ENCODE measurements around the gene FAM229A. TPM values are rescaled to one million over a fixed set of nuclear protein-coding genes. Genes with fewer than 3 reads are reported as not detected.

The FAM229A gene
- total and polyA plus RNA-seq, 2 of the 8 experiments (the other 6 are each of a cell fraction or from before 2014, with no cell fraction given) = 4.1 to 4.2 TPM

DNA sequence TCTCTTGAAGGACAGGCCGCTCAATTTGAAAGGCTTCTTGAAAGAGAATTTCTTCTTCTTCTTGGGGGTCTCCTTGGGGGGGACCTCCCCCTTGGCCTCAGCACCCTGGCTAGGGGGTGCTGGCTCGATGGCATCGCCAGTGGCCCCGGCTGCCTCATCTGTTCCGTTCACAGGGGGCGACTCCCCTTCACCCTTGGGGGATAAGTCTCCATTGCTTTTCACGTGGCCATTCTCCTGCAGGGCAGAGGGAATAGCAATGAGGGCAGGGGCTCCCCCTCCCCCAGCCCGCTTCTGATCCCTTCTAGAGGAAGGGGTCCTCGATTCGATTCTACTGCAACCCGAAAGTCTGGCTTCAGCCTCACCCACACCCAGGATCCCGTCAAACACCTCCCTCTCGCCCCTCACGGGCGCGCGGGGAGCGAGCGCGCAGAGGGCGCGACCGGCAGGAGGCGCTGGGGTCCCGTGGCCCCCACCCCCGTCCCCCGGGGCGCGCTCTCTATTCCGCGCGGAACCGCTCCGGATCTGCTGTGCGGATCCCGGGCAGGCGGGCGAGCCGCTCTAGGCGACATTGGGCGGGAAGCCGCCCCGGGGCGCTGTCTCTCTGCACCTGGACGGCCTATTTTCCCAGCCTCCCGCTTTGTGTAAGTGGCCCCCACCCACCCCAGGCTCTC lies 27.3 kb downstream of the FAM229A start:
- Histone ChIP-seq H4K5ac (ENCODE audit: insufficient read length, low read depth, low read length) (peak overlapping the region; percentile 8), H3K4ac (replicated peaks; ENCODE audit: insufficient read length, low read depth, low read length) (peak overlapping the region; percentile 9), H3K9me3 (ENCODE audit: insufficient read depth in 2 of 2, low read depth in 1 of 2, low read length in 1 of 2) (no peaks in the 10 kb centered on the region), H4K91ac (replicated peaks; ENCODE audit: insufficient read length, low read length) (peak overlapping the region; percentile 47), H3K14ac (ENCODE audit: insufficient read length) (no peak overlapping the region), H3K23ac (ENCODE audit: insufficient read length) (no peak overlapping the region), H3K23me2 (ENCODE audit: low read depth, low read length) (peaks cover 10% of the 10 kb centered on the region; the same call in 1 of the 2 replicates), H2BK120ac (replicated peaks; ENCODE audit: low read depth, low read length) (no peak overlapping the region), H3K36me3 (ENCODE audit: control insufficient read depth in 2 of 4, insufficient read depth in 4 of 4, low read length in 3 of 4) (peaks cover 12 to 49% (median 19%) of the 10 kb centered on the region in 4 experiments; a peak in 6 of 8 replicates), H3K79me1 (ENCODE audit: low read depth, low read length) (peaks cover 2% of the 10 kb centered on the region; the same call in 1 of the 2 replicates), H3K27me3 (replicated peaks in 1 of 4; ENCODE audit: control insufficient read depth in 3 of 4, extremely low read depth in 1 of 4, insufficient read depth in 3 of 4, low read length in 3 of 4) (peaks cover 0 to 7% (median 2%) of the 10 kb centered on the region in 4 experiments; a peak in 4 of 7 replicates), H3K18ac (ENCODE audit: extremely low read depth, low read length) (peak overlapping the region; percentile 87), H2AFZ (ENCODE audit: low read length) (no peak overlapping the region), H3K56ac (replicated peaks; ENCODE audit: insufficient read length, low read depth, low read length) (peak overlapping the region; percentile 20), H4K8ac (ENCODE audit: extremely low read depth, insufficient read depth, low read length) (peak overlapping the region; percentile 98), H2BK5ac (ENCODE audit: low read depth, low read length) (peak overlapping the region; percentile 73; the same call in 1 of the 2 replicates), H3K79me2 (ENCODE audit: control insufficient read depth in 1 of 2, insufficient read depth in 2 of 2, low read length in 2 of 2) (peaks cover 4 to 21% of the 10 kb centered on the region in 2 experiments; a peak in 3 of 4 replicates), H3K4me3 (ENCODE audit: extremely low read depth in 1 of 4, insufficient read depth in 2 of 4, low read depth in 3 of 4, low read length in 4 of 4) (peak overlapping the region; percentile 92 to 94 (median 93)), H2BK15ac (ENCODE audit: low read length) (no peak overlapping the region), H3K27ac (ENCODE audit: low read depth, low read length) (peak overlapping the region; percentile 92), H3K4me1 (replicated peaks in 1 of 4; ENCODE audit: control insufficient read depth in 3 of 4, insufficient read depth in 4 of 4, low read length in 3 of 4) (peaks cover 5 to 34% (median 25%) of the 10 kb centered on the region in 4 experiments), H2BK20ac (ENCODE audit: low read length) (no peak overlapping the region), H3K9ac (replicated peaks in 1 of 4; ENCODE audit: extremely low read depth in 1 of 4, low read depth in 3 of 4, low read length in 3 of 4) (peak overlapping the region; percentile 86 to 98 (median 89)), H4K20me1 (replicated peaks in 1 of 2; ENCODE audit: control insufficient read depth in 1 of 2, insufficient read depth in 2 of 2, low read length in 2 of 2) (peaks cover 9 to 18% of the 10 kb centered on the region in 2 experiments), H2BK12ac (ENCODE audit: low read depth, low read length) (no peak overlapping the region), H2AK5ac (ENCODE audit: low read depth, low read length) (no peak overlapping the region), H3K4me2 (ENCODE audit: insufficient read depth in 1 of 2, low read depth in 2 of 2, low read length in 2 of 2) (peak overlapping the region; percentile 83 to 93)
- DNase-seq (ENCODE audit: low read depth in 1 of 2, low spot score in 2 of 2) = peak in 1 of 2 experiments; percentile 57
- 6% methylated on average over 29 of the region's 46 CpGs; no CpG with 5 or more reads in 1 of the 2 experiments for WGBS, 2 experiments (ENCODE audit: extremely low coverage in 1 of 2, insufficient coverage in 1 of 2, insufficient read length in 1 of 2, insufficient replicate concordance in 2 of 2, low coverage in 1 of 2, low lambda C conversion rate in 2 of 2, missing lambda C conversion rate in 1 of 2)
- POLR2A ChIA-PET (ENCODE audit: partially characterized antibody) = interaction anchor here (0.7 to 13.4 kb wide), 29 partner anchors 13 to 631 kb away, joined by 3 to 321 read pairs (median 7); partner anchors contain the start of genes CCDC28B, COL16A1, EIF3I and FAM167B
- CTCF ChIA-PET (ENCODE audit: partially characterized antibody) = interaction anchor here (1.0 to 1.2 kb wide), 3 partner anchors 18 to 119 kb away, joined by 3 to 4 read pairs (median 3); no protein-coding TSS in a partner anchor
- FAIRE-seq = no peak
- TF ChIP-seq BRCA1 (IDR thresholded peaks at IDR 0.05; ENCODE audit: low read depth, low read length) = no peak
- TF ChIP-seq TAF7 (optimal IDR thresholded peaks at IDR 0.05; ENCODE audit: borderline replicate concordance, low read depth, low read length) = no peak
- peak in 1 of 2 experiments; percentile 38 for TF ChIP-seq POLR2A (IDR thresholded peaks at IDR 0.05; ENCODE audit: control extremely low read depth in 1 of 2, low read depth in 2 of 2, low read length in 2 of 2)
- no peak for TF ChIP-seq NRF1 (IDR thresholded peaks at IDR 0.05; ENCODE audit: low read depth, low read length)
